IPS-18a (cell line): ENCODE results near the gene XXYLT1.

Source experiments
- H3K27ac ChIP-seq: one replicate; pipeline ENCODE4 v1.5.1; 2013; ENCODE audit warnings: low read length
- H3K27me3 ChIP-seq: one replicate; pipeline ENCODE4 v1.6.1; 2013; ENCODE audit warnings: mild to moderate bottlenecking, low read length; ENCODE audit not compliant: control insufficient read depth, insufficient read depth
- H3K36me3 ChIP-seq: one replicate; pipeline ENCODE4 v1.6.1; 2013; ENCODE audit warnings: low read depth, low read length; ENCODE audit not compliant: control insufficient read depth
- H3K4me1 ChIP-seq: one replicate; pipeline ENCODE4 v1.6.1; 2013; ENCODE audit warnings: low read depth, low read length; ENCODE audit not compliant: control insufficient read depth
- H3K4me3 ChIP-seq: one replicate; pipeline ENCODE4 v1.5.1; 2013; ENCODE audit warnings: low read length
- H3K9ac ChIP-seq: one replicate; pipeline ENCODE4 v1.6.1; 2013; ENCODE audit warnings: mild to moderate bottlenecking, low read length, moderate library complexity
- H3K9me3 ChIP-seq: one replicate; pipeline ENCODE4 v1.6.1; 2013; ENCODE audit warnings: low read depth, low read length; ENCODE audit not compliant: control insufficient read depth

Gene XXYLT1

GRCh38 chr3:195021692-195022091 lies 249.3 kb downstream of the XXYLT1 start:
- no peak overlapping the region for H3K27ac ChIP-seq
- no peak overlapping the region for H3K4me3 ChIP-seq
- no peak overlapping the region for H3K9ac ChIP-seq
- H3K4me1 ChIP-seq: no peaks in the 10 kb centered on the region
- H3K36me3 ChIP-seq: no peaks in the 10 kb centered on the region
- no peaks in the 10 kb centered on the region for H3K27me3 ChIP-seq
- H3K9me3 ChIP-seq: no peaks in the 10 kb centered on the region

GRCh38 chr3:195020921-195021320 lies 250.0 kb downstream of the XXYLT1 start:
- H3K27ac ChIP-seq: no peak overlapping the region
- H3K9me3 ChIP-seq: no peaks in the 10 kb centered on the region
- H3K4me1 ChIP-seq: no peaks in the 10 kb centered on the region
- H3K4me3 ChIP-seq: no peak overlapping the region
- H3K36me3 ChIP-seq: no peaks in the 10 kb centered on the region
- H3K27me3 ChIP-seq: no peaks in the 10 kb centered on the region
- H3K9ac ChIP-seq: no peak overlapping the region

GRCh38 chr3:195020185-195020584 lies 250.8 kb downstream of the XXYLT1 start:
- Histone ChIP-seq H3K27ac (no peak overlapping the region), H3K36me3 (no peaks in the 10 kb centered on the region), H3K27me3 (no peaks in the 10 kb centered on the region), H3K4me3 (no peak overlapping the region), H3K9ac (no peak overlapping the region), H3K9me3 (no peaks in the 10 kb centered on the region), H3K4me1 (no peaks in the 10 kb centered on the region)

- no peaks in the 10 kb centered on the region for H3K9me3 ChIP-seq
- H3K4me1 ChIP-seq: no peaks in the 10 kb centered on the region
Measured at GRCh38 chr3:195019335-195019734, 251.6 kb downstream of the XXYLT1 start.

More at GRCh38 chr3:195019335-195019734, 251.6 kb downstream of the XXYLT1 start:
- Histone ChIP-seq H3K4me3 (no peak overlapping the region), H3K27me3 (no peaks in the 10 kb centered on the region), H3K36me3 (no peaks in the 10 kb centered on the region), H3K27ac (no peak overlapping the region), H3K9ac (no peak overlapping the region)
